GM13976 (cell line): Measurements from ENCODE around the gene ANXA6.
"Not testable (repeated sequence)": the region's sequence is repeated elsewhere in the genome, so short reads cannot be mapped to it uniquely, and the experiment has no call there.

Experiments used
- DNase-seq: peaks from one replicate; pipeline ENCODE4 v3.0.0; 2012; ENCODE audit warnings: low spot score
- CTCF ChIP-seq: IDR thresholded peaks from 2 replicates; pipeline ENCODE4 v1.5.1; 2012; ENCODE audit warnings: borderline replicate concordance, mild to moderate bottlenecking; ENCODE audit not compliant: insufficient read depth; ENCODE audit errors: extremely low read depth, missing control alignments, control extremely low read depth
- in situ Hi-C: fragments of 300-500 bp; cut with MboI; formaldehyde crosslinking; loops from one replicate; pipeline ENCODE4 v1.12.0; 2022; ENCODE audit warnings: low sequenced_read_pairs, mixed read lengths, inconsistent platforms; ENCODE audit not compliant: unreplicated experiment

The ANXA6 gene

GRCh38 chr5:151181818-151182523 lies 24.4 kb upstream of the ANXA6 start:
- in situ Hi-C loops: no loop called here
- no peak for DNase-seq
- TF ChIP-seq CTCF: no peak

GRCh38 chr5:151180291-151180690 lies 22.7 kb upstream of the ANXA6 start:
- TF ChIP-seq CTCF: no peak
- DNase-seq: no peak
- in situ Hi-C loops: no loop called here

GRCh38 chr5:151179489-151179840 lies 21.9 kb upstream of the ANXA6 start:
- no peak for TF ChIP-seq CTCF
- in situ Hi-C loops: no loop called here
- no peak for DNase-seq

GRCh38 chr5:151178777-151179488 lies 21.4 kb upstream of the ANXA6 start:
- no peak for DNase-seq
- in situ Hi-C loops: no loop called here
- TF ChIP-seq CTCF: no peak

GRCh38 chr5:151178372-151178771 lies 20.8 kb upstream of the ANXA6 start:
- no peak for DNase-seq
- in situ Hi-C loops: no loop called here
- TF ChIP-seq CTCF: no peak

- in situ Hi-C loops, DNase-seq: not testable (repeated sequence)
Observed at GRCh38 chr5:151176268-151176667, 18.7 kb upstream of the ANXA6 start.

- in situ Hi-C loops: loop anchor here (25.0 kb wide), 1 partner anchor 387 kb away; the partner anchor contains the start of gene SMIM3
- no peak for TF ChIP-seq CTCF
- no peak for DNase-seq
Observed at GRCh38 chr5:151174612-151175101, 17.1 kb upstream of the ANXA6 start.
